Ecto neural progenitor cell (in vitro differentiated cells): ENCODE data around the gene ABCC12.

Experiments
- DNase-seq: peaks from one replicate; pipeline ENCODE4 v3.0.0-alpha.2; 2018; ENCODE audit warnings: low spot score

The ABCC12 gene

DNA sequence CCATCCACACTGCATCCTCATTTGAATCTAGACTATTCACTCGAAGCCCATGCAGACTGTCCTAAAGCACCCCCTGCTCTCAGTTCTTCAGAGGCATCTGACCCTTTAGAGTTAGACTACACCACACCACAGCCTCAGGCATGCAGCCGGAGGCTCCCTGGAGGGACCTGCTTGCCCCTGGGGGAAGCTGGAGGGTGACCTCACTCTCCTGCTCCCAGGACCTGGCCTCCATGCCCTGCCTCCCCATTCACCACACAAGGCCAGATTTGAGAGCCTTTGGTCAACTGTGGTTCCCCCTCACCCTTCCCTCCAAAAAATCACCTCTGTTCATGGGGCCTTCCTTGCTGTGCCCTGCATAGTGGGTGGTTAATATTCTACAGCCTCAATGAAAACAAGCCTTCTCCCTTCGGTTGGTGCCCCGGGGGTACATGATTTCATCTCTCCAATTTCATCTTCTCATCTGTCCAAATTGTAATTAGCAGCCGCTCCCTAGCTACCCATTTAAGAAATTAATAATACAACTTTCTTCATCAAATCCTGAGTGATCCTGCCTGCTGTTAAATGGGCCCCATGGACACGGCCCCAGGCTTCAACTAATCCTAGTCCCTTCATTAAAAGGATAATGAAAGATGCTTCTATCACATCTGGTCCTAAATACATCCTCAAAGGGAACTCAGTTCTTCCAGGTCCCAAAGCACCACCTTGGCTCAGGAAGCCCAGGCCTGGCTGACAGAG, 24.4 kb downstream of the ABCC12 start:
- DNase-seq, result no peak

DNA sequence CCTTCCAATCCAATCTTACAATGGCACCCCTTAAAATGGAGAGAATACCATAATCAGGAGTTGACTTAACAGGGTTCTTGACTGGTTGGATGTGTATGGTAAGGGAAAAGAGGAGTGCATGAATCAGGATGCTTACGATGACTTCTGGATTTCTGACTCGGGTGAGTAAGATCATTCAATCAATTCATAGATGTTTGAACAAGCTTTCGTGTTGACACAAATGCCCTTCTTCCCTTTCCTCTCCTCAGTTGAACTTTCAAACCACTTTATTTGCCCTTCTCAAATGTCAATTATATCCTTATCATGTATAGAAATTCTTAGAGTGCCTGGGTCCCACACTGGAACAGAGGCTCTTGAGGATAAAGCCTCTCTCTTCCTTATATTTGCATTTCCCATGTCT, 25.9 kb downstream of the ABCC12 start:
- no peak for DNase-seq

- no peak for DNase-seq
Measured at GRCh38 chr16:48128769-48129168, 27.0 kb downstream of the ABCC12 start.

DNA sequence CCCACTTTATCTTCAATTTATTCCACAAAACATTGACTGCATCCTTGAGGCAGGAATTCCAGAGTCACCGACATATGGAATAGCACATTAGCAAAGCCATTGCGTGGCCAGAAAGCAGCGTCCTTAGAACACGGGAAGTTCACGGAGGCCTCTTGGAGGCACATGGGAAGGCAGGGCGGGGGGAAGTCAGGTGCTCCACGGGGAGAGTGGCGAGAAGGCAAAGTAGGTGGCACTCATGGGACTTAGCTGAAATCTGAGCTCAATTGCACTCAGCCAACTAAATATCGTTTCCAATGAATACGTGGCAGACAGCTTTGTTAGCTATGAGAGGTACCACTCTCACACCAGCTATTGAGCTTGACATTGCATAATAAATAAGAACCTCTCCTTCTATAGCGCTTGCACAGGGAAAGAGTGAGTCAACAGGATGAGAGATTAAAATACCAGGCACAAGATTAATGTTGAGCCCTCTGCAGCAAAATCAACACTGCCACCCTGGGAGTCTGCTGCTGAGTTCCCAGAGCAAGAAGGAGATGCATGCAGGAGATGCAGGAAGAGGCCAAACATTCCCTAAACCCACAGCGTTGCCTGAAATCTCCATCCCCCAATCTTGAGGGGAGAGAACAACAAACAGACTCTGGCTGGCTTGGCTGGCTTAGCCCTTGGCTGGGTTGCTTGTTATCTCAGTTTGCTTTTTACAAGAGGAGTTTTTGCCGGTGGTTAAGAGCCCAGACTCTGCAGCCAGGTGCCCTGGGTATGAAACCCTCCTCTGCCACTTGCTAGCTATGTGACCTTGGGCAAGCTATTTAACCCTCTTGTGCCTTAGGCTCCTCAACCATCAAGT, 28.8 kb downstream of the ABCC12 start:
- DNase-seq, result no peak

GRCh38 chr16:48125888-48126287, 29.9 kb downstream of the ABCC12 start:
- DNase-seq, result no peak

DNA sequence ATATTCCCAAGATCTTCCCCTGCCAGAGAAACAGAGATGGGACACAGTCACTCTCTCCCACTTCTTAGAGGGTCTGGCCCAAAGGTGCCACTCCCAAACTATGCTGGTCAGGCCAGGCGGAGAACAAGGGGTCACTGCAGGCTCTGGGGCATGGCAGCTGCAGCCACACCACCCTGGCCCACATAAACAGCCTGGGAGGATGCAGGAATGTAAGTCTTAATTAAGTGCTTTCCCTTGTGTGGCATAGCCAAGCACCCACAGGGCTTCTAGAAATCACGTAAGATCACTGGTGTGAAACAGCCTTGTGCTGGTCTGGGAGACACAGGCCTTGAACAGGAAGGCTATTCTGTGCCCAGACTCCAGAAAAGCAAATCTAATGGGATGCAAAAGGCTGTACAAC, 31.5 kb downstream of the ABCC12 start:
- no peak for DNase-seq

- no peak for DNase-seq
Measured at GRCh38 chr16:48123104-48123788, 32.5 kb downstream of the ABCC12 start.

GRCh38 chr16:48121276-48121675, 34.5 kb downstream of the ABCC12 start:
- no peak for DNase-seq

GRCh38 chr16:48118841-48119240, 37.0 kb downstream of the ABCC12 start:
- no peak for DNase-seq

GRCh38 chr16:48117217-48118105, 38.3 kb downstream of the ABCC12 start:
- DNase-seq, result peak; percentile 94

DNA sequence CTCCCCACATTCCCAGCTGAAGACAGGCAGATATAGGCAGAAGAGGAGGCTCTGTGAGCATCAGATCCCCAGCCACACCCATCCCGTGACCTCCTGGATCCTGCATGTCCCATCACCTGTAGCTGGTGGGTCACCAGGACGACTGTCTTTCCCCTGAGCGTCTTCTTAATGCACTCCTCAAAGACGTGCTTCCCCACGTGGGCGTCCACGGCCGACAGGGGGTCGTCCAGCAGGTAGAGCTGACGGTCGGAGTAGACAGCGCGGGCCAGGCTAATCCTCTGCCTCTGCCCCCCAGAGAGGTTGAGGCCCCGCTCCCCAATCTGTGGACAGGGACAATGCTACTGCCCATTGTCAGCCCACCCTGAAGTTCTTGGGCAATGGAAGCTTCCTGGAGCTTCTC, 40.5 kb downstream of the ABCC12 start:
- DNase-seq, result no peak

DNA sequence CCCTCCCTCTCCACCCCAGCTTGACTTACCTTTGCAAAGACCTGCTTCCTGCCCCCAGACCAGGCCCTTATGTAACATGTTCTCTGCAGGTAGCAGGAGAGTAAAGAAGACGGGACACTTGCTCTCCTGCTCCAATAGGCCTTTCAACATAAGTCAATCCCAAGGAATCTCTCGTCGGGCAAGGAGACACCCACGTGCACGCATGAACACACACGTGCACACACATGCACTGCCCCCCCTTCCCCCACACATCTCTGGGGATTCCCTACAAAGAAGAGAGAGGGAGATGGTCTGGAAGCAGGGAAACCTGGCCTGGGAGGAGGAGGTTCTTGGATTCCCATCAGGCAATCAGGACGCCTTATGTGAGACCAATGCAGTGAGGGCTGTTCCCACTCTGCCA, 41.4 kb downstream of the ABCC12 start:
- DNase-seq, result no peak

- DNase-seq, result no peak
Measured at GRCh38 chr16:48113471-48113870, 42.3 kb downstream of the ABCC12 start.

DNA sequence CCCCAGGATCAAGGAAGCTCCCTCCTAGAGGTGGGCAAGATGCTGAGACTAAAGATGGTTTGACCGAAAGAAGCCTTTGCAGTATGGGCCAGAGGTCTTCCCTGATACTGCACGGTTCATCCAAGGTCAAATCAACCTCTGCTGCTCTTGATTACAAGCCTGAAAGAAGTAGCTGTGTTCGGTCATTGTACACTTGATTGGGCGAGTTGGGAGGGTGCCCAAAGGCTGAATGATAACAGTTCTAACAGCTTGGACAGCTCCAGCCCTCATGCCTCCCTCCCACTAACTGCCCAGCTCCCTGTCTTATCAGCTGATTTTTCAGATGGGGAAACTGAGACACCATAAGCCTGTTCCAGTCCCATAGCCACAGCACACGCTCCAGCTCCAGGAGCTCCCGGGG, 42.8 kb downstream of the ABCC12 start:
- DNase-seq, result no peak

- no peak for DNase-seq
Measured at GRCh38 chr16:48112600-48112999, 43.2 kb downstream of the ABCC12 start.

DNA sequence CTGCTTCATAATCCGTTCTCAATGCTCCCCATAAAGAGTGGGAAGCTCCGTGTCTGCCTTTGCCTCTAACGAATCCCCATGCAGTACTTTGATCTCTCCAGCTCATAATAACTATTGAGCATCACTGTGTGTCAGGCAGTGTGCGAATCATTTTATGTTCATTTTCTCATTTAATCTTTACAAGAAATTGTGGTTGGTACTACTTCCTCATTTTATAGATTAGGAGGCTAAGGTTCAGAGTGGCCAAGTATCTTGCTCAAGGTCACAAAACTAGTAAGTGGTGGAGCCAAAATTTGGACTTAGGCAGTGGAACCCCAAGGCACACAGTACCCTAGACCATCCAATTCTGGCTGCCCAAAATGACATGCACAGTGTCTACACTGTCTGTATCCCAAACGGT, 44.8 kb downstream of the ABCC12 start:
- DNase-seq, result no peak

- no peak for DNase-seq
Measured at GRCh38 chr16:48110000-48110399, 45.8 kb downstream of the ABCC12 start.

GRCh38 chr16:48109475-48109874, 46.3 kb downstream of the ABCC12 start:
- DNase-seq, result no peak

DNA sequence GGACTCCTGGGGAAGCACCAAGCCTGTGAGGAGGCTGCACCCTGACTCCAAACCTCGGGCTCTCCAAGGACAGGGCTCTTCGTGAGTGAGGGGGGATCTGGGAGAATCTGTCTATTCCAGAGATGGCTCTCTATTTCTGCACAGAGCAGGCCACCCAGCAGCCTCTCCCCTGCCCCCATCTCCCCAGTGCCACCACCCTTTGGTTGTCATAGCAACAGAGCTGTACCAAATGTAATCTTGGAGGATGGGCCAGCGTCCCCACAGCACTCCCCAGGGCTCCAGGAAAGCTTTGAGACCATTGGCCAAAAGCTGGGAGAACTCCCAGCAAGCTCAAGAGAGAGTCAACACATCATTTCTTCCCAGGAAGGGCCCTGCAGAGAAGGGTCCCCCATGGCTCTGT, 49.3 kb downstream of the ABCC12 start:
- DNase-seq, result no peak
